SKM-1 treated with dmso at 0.1 percent for 144 hours (cell line): Measurements from ENCODE around the gene NDUFA11.

ENCODE experiments used
- DNase-seq: peaks from one replicate; lab custom pipeline; 2025; ENCODE audit not compliant: unreplicated experiment; lab: John Stamatoyannopoulos, UW

NDUFA11 gene

DNA sequence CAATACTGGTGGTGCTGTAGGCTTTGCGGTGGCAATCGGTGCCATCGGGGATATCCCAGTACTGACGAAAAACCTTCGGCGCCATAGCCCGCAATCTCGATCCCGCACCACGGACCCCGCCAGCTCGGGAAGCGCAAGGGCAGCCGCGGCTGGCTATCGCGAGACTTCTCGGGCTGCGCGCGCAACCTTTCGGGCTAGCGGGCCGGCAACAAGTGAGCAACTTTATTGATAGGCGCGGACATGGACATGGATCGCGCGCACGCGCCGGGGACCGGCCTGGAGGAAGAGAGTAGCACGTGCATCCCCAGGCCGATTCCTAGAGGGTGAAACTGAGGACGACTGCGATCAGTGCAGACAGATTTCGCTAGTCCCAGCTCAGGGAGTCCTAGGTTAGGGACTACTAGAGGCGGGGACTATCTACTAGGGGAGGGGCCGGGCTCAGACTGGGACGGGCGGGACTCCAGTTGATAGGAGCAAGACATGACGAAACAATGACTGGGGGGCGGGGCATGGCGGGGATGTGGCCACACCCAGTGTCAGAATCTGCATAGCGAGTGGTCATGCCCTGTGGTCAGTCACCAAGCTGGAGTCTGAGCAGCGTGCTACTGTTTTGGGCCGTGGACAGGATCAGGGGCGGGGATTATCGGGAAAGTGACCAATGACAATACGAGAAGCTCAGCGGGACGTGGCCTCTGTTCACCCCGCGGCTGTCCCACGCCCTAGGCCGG, at the start of gene NDUFA11:
Gene NDUFA11, minus strand, starts transcription at position 167 of the 728 bp plus-strand sequence. Its CDS starts 82 bp downstream, at position 85.
- peak; percentile 94 for DNase-seq

DNA sequence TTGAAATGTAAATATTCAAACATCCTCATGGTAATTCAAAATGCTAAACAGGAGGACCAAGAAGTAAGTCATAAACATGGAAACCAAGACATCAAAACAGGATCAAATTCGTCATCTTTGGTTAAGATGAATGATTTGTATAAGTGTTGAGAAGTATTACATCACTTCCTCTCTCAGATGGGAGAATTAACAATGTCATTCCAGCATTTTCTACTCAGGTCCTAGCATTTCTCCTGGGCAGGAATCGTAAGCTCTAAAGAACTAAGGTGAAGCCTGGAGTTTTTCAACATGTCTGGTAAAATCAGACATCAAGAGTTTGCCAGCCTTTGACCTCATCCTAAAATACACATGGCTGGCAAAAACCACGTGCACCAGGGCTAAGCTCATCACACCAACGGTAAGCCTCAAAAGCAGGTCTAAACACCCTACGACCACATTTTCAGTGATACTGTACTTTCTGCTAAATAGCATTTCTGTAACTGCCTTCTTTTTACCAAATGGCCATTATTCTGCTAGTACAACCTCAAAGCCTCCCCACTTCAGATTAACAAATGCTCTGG, 49.5 kb upstream of the NDUFA11 start:
- DNase-seq, result no peak

DNA sequence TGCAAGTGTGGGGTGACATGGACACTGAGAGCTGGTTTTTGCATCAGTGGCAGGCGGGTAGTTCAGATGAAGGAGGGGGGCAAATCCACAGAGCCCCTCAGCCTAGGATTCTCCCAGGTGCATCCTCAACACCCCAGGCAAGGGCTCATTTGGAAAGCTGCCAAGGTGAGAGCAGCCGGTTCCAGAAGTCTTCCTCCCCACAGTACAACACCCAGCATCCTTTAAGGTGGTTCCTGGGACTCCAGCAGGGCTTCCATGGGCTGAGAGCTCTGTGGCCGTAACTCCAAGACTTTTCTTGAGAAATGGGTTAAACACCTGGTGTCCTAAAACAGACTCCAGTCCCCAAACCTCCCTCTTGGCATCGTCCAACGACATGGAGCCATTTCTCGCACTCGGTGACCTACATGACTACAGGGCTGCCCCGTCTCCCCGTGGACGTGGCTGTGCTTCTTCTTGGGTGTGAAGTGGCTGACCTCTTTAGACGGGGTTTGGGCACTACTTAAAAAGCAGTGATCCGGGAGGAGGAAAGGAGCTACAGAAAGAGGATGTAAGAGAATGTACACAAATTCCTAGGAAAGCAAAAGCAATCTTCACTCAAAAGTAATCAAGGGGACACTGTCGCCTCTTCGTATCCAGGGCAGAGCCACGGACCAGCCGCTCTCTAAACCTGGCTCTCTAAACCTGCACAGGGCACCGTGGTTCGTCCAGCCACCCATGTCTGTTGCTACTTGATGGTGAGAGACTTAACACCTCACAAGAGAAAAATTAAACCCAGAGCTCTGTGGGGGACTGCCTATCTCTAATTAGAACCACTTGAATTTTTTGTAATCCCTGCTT, 48.8 kb upstream of the NDUFA11 start:
- no peak for DNase-seq

DNA sequence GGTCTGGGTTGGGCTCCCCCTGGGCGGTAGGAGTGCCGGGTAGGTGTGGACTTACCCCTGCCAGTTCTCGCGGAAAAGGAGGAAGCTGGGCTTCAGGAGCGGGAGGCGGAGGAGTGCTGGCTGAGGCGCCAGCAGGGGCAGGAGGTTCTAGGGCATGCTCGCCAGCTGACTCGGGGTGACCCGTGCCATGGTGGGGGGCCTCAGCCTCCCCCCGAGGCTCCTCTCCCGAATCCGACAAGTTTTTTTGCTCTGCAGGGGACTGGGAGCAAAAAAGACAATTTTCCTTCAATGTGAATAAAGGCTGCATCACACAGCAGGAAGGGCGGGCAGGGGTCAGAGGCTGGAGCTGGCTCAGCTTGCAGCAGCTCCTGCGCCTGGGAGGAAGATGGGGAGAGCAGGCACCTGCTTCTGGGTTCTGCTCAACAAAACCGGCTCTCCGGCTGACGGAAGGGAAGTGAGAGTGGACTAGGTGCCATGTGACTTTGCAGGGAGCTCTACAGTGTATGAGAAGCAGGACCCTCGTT, 47.8 kb upstream of the NDUFA11 start:
- DNase-seq, result no peak

DNA sequence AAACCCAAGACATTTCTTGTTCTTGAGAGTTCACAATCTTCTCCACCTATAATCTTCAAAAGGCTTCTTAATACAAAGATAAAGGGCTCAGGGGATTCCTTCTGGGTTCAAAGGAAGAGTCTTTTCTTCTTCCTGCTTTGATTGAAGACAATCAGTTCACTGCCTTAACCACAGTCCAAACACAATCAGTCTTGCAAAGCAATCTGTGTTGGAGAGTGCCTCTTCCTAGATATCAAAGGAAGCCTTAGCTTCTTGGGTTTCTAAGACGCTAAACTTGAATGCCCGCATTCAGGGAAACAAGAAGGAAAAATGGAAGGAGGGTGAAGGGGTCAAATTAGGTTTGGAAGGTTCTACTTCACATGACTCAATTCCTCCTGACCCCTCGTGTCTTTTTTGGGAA, 47.2 kb upstream of the NDUFA11 start:
- DNase-seq, result no peak

DNA sequence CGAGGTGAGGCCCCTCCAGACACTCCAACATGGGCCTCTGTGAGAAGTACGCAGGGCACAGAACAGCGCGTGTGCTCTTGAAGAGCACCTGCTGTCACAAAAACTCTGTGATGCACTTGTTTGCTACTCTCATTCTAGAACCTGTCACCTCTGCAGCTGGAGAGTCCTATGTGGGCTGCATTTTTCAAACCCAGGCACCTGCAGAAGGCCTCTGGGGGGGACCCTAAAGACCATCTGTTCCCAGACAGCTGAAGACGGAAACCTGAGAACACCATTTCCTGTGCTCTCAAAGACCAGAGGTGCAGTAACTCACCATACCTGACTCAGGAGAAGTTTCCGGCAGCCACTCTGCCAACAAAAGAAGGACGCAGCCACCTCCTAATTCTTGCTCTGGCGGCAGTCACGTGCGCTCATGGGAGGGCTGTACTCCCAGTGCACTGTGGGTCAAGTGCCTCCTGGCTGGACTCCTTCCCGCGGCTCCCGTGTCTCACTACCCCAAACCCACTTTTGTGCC, 46.3 kb upstream of the NDUFA11 start:
- no peak for DNase-seq

DNA sequence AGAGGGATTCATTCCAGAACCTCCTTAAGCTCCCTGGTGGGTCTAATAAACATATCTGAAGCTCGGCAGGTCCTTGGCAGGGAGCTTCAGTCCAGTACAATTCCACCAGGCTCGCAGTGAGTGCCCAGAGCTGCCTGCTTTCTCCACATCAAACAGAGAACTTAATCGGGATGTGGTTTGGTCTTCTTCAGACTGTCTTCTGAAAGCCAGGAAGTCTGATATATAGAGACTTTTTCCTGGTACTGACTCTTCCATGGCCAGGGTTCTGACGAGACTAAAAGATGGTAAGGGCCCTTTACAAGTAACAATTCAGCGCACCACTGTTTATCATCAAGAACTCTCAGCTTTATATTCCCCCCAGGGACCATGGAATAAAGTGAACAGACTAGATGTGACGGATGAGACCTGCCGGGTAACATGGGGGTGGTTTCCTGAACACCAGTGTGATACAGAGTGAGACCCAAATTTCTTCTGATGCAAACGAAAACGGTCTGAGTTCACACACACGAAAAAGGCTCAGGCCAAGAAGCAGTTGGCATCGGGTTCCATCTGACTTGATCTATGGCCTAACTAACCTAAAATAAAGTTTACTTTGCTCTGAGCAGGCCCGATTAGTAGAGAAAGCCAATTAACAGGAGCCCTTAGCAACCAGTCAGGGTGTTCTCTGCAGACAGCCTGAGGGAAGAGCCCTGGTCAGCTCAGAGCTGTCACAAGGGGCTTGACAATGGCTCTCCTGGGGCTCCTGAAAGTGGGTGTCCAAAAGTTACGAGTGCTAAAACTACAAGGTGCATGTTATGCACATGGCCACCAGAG, 45.4 kb upstream of the NDUFA11 start:
- DNase-seq, result no peak

DNA sequence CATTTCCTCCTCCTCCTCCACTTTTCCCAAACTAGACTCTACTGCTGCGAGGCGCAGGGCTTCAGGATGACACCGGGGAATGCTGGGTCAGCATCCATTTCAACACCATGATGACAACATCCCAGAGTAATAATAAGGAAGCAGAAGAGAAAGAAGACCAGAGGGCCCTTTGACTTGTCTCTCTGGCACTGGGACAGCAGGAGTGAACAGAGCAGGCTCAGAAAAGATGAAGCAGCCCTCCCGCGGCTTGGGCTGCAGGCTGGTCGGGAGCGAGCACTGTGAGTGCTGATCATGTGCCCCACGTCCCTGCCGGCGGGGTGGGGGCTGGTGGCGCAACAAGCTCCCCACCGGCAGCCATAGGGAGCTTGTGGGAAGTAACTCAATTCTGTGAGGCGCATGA, 43.8 kb upstream of the NDUFA11 start:
- DNase-seq, result peak; percentile 11

DNA sequence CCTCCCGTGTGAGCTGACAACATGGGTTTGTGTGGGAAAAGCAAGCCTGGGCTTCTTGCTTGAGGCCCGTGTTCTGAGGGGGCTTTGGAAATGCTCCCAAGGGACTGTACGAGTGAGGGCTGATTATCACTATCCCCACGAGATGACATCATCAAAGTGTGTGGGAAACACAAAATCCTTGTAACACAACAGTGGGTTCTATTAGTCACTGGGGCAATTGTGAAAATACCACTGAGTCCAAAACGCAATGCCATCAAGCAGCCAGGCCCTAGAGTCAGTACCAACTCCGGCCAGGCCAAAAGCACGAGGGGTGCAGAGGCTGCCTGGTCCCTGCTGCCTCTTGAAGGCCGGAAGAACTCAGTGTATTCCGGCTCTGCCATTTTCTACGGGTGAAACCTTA, 40.0 kb upstream of the NDUFA11 start:
- no peak for DNase-seq

DNA sequence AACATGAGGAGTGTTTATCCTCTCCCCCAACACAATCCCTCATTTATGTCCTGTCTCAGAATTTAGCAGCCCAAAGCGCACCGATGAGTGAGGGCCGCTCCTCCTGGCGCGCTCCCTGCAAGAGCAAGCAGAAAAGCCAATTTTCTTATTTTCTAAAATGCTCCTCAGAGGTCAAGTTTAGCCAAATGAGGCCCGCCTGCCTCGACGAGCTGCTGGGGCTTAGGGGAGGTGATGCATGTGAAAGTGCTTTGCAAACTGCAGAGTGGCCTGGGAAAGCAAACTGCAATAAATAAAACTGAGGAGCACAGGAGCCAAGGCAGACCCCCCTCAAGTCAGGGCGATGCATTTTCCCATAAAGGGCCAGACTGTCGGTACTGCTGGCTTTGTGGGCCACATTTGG, 39.5 kb upstream of the NDUFA11 start:
- no peak for DNase-seq

DNA sequence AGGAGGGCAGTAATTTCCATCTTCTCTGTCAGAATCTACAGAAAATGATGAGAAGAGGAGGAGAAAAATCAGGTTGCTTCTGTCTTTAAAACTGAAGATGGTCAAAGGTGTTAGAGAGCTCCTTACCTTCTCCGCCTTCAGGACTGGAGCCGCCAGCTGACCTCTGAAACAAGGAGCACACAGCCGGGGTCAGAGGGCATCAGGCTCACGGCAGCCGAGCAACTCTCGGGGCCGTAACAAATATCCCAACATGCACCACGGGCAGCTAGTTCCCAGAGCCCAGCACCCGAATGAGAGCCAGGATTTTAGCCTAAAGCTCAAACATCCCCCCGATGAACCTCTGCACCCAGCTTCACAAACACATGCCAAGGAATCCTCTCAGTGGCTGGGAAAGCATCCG, 38.1 kb upstream of the NDUFA11 start:
- DNase-seq, result no peak

DNA sequence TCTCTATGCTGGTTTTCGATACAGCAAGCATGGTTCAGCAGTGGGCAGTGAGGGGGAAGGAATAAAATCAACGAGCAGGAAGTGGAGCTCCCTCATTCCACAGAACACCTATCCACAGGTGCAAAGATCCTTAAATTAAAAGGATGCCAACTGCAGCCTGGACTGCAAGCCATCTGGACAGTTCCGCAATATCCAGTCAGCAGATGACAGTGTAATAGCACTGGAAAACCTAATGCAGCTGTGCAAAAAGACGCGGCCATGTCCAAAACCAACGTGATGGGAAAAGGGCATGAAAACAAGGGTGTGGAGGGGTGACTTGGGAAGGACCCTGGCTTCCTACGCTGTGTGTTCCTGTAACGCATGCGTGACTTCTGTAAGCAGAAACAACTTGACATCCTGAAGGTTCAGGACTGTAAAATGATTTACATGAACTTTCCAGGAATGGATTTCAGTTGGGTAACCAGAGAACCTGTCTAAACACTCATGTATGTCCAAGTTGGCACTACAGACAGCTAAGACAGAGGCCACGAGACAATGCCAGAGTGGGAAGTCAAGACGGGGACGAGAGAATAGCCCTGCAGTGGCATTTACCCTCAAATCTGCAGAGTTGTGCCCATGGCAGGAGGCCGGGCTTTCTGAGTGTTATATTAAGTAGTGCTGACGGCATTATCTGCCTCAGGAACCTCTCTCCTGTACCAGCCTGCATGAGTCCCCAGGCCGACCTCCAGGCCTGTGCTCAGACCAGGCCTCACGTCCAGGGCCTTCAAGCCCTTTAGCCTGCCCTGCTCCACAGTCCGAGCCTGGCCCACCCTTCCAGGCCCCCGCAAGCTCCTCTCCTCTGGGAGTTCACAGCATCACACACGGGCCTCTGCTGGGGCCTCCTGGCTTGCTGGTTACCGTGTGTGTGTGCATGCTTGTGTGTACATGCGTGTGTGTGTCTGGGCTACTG, 36.9 kb upstream of the NDUFA11 start:
- DNase-seq, result no peak

DNA sequence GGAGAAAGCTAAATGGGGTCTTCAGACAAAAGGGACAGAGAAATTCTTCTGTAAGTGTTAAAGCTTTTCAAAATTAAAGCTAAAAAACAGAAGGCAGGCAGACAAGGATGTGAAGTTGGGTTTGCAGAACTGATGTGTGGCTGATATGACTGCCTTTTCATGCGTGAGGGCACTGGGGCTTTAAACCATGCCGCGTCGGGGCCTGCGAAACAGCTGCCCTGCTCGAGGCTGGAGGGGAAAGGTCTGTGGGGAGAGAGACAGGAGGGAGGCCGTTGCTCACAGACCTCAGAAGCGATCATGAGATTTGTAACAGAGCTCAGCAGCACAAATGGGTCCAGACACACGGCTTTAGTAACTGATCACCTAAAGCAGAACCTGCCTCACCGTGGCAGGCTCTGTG, 34.0 kb upstream of the NDUFA11 start:
- DNase-seq, result no peak

DNA sequence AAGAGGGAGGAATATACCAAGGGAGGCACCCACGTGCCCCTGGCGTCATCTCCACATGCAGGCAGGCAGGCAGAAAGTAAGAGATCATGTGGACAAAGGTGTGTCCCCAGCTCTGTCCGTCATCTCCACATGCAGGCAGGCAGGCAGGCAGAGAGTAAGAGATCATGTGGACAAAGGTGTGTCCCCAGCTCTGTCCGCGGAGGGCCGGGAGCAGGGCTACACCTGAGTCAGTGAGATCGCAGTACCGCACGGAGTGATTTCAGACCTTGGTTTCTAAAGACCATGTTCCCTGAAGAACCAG, 32.7 kb upstream of the NDUFA11 start:
- DNase-seq, result no peak

DNA sequence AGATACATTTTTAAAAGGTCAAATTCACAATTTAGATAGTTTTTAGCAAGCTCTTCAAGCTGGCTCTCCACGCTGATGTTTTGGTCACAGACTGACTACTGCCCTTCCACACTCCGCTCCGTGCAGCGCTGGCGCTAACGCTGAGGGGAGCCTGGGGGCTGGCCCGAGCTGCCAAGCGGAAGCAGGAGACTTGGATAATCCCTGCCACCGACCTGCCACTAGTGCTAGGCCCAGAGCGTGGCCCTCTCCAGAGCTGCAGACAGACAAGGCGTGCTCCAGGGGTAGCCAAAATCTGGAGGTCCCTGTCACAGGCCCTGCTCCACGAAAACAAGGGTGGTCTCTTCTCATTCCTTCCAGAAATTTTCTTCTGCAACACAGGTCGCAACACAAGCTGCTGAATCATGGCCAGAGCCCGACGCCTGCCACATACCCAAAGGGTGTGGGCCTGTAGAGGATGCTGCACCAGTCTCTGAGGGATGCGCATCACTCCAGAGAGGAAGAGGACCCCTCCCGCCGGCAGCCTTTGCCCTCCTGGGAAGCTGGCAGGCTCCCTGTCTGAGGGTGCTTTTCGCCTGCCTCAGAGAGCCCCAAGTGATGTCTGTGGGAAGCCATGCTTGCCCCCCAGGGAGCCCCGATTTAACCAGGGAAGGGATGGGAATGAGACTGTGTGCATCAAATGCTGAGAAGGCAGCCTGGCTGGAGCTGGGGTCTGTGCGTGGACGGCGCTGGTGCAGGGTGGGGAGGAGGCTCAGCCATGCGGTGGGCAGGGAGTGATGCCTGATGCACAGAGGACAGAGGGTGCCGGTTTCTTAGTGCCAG, 32.1 kb upstream of the NDUFA11 start:
- no peak for DNase-seq

DNA sequence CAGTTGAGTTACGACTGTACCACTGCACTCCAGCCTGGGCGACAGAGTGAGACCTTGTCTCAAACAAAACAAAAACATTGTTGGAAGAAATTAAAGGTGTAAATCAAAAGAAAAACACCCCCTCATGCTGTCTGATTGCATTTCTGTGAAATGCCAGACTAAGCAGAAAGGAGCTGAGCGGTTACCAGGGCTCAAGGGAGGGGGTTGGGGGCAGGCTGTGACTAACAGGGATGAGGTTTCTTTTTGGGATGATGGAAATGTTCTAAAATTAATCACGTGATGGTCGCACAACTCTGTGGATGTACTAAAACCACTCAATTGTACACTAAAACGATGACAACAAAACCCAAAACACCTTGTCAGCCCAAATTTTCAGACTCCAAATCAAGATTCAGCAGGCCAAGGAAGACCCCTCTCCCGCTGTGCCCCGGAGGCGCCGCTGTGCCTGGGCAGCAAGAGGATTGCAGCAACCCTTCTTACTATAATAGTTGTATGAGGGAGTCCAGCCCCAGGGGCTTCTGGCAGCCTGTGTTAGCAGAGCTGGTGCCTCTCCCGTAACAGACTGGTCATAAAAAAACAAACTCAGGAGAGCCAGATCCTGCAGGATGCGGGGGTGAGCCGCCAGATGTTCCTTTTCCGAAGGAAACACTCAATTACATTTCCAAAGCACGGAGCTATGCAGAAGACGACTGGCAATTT, 31.3 kb upstream of the NDUFA11 start:
- DNase-seq, result no peak

DNA sequence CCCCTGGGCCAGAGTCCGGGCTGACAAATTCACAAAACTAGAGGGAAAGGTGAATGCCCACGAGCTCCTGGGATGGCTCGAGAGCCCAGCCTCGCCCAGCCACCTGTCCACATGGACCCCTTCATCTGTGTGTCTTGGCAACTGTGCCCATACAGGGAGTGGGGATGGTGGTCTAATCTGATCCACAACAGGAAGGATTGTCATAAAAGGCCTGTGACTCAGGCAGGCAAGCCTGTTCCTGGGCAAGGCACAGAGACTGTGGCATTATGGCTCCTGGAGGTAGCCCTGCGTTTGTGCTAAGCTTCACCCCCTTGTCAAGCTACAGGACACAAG, 30.4 kb upstream of the NDUFA11 start:
- no peak for DNase-seq

DNA sequence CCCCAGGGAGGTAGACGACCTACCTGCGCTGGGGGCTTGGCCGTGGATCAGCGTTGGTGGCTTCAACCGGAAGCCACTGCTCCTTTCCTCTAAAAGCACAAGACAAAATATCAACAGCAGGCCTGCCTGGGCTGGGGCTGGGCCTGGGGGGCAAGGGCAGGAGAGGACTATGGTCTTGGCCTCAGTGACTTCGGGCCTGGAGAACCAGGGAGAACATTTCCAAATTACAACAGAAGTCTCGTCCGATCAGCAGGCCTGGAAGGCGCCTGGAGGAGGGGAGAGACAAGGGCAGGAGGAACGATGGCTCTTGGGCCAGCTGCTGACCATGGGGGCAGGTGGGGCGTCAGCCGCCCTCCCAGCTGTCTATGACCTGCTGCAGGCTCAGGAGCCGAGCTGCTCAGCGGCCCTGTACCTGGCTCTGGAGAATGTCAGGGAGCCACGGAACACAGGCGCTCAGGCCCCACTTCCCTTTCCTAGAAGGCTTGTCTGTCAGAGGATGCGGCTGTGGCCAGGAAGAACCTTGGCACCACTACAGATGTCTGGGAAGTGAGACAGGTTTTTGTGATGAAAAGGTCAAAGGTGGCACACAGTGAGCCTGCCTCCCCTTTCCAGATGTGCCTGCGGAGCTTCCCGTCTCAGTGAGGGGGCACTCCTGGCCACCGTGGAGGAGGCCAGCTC, 29.9 kb upstream of the NDUFA11 start:
- no peak for DNase-seq
